ENCODE data around the gene FAIM2. TPM values are rescaled to one million over a fixed set of nuclear protein-coding genes. Genes with fewer than 3 reads are reported as not detected.
A peak's percentile ranks its signal among the peaks of the same experiment; 100 is the strongest.

Gene FAIM2
- total RNA-seq, 2 donors from 2014 or later = 0.05 to 0.68 TPM

DNA sequence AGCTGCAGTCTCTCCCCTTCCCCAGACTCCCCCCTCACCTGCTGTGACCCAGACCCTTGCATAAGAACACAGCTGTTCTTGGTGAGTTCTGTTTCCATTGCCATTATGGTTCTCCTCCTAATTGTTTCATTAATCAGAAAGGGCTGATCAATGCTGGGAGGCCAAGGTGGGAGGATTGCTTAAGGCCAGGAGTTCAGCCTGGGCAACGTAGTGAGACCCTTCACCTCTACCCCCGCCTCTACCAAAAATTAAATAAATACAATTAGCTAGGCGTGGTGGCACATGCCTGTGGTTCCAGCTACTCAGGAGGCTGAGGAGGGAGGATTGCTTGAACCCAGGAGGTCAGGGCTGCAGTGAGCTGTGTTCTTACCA is 17.2 kb upstream of the FAIM2 start:
- ATAC-seq = no peak
- H3K27ac Mint-ChIP-seq = no peak overlapping the region
- DNase-seq = no peak
- H3K4me3 Mint-ChIP-seq = no peak overlapping the region
- H3K27me3 Mint-ChIP-seq = peaks cover 11% of the 10 kb centered on the region
- no peaks in the 10 kb centered on the region for H3K9me3 ChIP-seq (ENCODE audit: control insufficient read depth, low read length, poor library complexity, severe bottlenecking)
- H3K4me1 Mint-ChIP-seq = peaks cover 6% of the 10 kb centered on the region
- H3K36me3 Mint-ChIP-seq (ENCODE audit: low read depth) = no peaks in the 10 kb centered on the region

DNA sequence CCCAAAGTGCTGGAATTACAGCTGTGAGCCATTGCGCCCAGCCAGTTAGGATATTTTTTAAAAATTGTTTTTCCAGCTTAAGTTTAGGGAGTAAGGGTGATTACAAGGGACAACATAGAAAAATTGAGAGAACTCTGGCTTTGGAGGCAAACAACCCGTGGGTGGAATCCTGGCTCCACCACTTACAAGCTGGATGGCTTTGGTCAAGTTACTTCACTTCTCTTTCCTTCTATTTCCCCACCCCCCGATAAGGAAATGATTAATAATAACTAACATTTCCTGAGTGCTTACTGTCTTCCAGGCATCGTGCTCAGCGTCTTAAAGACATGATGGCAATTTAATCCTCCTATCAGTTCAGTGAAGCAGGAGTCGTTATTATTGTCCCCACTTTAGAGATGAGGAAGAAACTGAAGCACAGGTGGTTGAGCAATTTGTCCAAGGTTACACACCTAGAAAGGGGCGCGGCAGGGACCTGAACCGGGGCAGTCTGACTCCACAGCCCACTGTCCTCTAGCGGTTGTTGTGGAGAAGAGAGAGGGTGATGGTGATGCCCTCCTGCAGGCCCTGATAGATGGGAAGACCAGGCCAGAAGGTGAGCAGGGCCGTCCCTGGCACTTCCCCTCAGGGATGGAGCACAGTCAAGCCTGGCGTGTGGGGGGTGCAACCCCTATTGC is 16.7 kb upstream of the FAIM2 start:
- H3K27me3 Mint-ChIP-seq = peaks cover 11% of the 10 kb centered on the region
- H3K4me3 Mint-ChIP-seq = no peak overlapping the region
- H3K36me3 Mint-ChIP-seq (ENCODE audit: low read depth) = no peaks in the 10 kb centered on the region
- ATAC-seq (no peak), DNase-seq (no peak)
- H3K9me3 ChIP-seq (ENCODE audit: control insufficient read depth, low read length, poor library complexity, severe bottlenecking) = no peaks in the 10 kb centered on the region
- H3K27ac Mint-ChIP-seq = no peak overlapping the region
- peaks cover 6% of the 10 kb centered on the region for H3K4me1 Mint-ChIP-seq

DNA sequence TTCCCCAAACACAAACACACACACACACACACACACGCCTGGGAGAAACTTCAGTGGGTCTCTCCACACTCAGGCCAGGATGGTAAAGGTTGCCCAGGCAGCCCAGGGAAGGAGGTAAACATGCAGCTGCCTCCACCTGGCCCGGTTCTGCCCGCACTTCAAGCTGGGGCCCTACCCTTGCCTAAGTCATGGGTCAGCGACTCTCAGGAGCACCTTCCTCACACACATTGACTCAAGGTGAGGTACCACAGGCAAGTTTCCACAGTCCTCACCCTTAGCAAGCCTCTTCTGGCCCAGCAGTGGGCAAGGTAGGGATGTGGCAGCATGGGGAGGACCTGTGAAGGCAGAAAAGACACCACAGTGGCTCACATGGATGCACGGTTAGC is 14.1 kb upstream of the FAIM2 start:
- H3K27ac Mint-ChIP-seq = no peak overlapping the region
- ATAC-seq (no peak), DNase-seq (no peak)
- peaks cover 24% of the 10 kb centered on the region for H3K27me3 Mint-ChIP-seq
- no peak overlapping the region for H3K4me3 Mint-ChIP-seq
- no peaks in the 10 kb centered on the region for H3K9me3 ChIP-seq (ENCODE audit: control insufficient read depth, low read length, poor library complexity, severe bottlenecking)
- H3K36me3 Mint-ChIP-seq (ENCODE audit: low read depth) = no peaks in the 10 kb centered on the region
- peaks cover 6% of the 10 kb centered on the region for H3K4me1 Mint-ChIP-seq

DNA sequence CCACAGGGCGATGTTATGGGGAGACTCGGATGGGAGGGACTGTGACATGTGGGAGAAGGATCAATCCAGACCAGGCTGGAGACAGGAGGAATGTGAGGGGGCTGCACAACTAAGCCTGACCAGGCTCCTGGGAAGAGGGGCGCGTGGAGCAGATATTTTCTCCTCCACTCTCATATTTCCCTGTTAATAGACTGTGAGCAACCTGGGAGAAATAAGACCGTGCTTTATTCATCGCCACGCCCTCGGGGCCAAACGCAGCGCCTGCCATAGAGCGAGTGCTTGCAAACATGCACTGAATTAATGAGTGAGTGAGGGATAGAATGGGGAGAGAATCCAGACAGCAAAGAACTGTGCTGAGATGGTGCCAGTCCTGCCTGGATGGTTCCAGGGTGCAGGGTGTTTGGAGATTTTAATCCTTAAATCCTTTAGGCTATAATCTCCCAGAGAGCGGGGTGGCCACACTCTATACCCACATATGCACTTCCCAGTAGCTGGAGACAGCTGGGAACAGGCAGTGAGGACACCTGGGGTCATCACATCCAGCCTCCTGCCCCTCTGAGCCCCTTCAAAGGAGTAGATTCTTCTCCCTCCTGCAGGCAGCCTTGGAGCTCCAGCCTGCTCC is 13.6 kb upstream of the FAIM2 start:
- no peaks in the 10 kb centered on the region for H3K36me3 Mint-ChIP-seq (ENCODE audit: low read depth)
- peaks cover 29% of the 10 kb centered on the region for H3K27me3 Mint-ChIP-seq
- H3K27ac Mint-ChIP-seq = no peak overlapping the region
- H3K4me1 Mint-ChIP-seq = peaks cover 6% of the 10 kb centered on the region
- H3K4me3 Mint-ChIP-seq = no peak overlapping the region
- ATAC-seq (no peak), DNase-seq (no peak)
- H3K9me3 ChIP-seq (ENCODE audit: control insufficient read depth, low read length, poor library complexity, severe bottlenecking) = no peaks in the 10 kb centered on the region

DNA sequence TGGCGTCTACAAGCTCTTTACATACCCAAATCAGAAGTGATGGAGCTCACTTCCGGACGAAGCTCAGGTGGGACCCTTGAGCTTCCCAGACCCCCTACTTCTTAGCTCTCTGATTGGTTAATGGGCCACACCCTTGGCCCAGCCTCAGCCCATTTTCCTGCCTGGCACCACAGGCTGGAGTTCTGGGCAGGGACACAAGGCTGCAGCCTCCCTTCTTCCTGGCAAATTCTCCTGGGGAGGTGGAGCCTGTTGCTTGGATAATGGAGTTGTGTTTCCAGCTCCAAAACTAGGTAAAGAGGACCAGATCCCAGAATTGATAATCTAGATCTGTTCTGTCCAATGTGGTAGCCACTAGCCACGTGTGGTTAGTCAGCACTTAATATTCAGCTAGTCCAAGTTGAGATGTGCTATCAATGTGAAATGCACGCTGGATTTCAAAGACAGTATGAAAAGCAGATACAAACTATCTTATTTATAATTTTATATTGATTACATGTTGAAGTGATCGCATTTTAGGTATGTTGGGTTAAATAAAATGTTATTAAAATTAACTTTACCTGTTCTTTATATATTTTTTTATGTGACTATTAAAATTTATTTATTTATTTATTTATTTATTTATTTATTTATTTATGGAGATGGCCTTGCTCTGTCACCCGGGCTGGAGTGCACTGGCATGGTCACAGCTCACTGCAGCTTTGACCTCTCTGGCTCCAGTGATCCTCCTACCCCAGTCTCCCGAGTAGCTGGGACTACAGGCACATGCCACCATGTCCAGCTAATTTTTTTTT is 12.6 kb upstream of the FAIM2 start:
- H3K27me3 Mint-ChIP-seq = peaks cover 36% of the 10 kb centered on the region

DNA sequence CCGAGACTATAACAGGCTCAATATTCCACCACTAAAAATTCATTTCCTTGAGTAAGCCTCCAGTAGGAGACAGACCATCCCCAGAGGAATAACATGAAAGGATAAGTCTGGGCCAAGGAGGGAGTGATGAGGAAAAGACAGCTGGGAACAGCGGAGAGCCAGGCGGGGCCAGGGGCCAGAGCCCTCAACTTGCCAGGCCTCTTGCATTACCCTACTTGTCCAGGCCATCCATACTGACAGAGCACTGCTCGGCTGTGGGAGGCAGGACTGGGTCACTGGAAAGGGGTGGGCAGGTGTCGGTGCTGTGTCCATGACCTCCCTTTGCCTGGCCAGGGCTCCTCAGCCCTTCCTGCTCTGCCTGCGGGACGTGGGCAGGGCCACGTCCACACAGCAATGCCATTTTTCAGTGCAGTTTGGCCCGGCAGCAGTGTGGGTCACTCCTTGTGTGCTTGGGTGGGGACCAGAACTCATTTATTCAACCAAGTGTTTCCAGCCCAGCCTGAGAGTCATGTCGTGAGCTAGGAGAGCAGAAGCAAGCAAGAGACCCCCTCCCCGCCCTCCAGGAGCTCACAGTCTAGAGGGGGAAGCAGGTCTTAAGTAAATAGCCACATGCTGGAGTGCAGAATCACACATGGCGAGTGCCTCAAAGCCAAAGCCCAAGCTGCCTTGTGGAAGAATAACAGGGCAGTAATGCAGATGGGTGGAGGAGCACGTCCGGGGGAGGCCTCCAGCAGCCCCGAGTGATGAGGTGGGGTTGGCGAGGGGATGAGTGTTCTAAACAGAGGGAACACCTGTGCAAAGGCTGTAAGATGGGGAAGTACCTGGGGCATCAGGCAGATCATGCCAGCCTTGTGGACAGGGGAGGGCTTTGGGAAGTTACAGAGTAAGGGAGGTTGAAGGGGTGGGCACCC is 8.9 kb upstream of the FAIM2 start:
- peaks cover 2% of the 10 kb centered on the region for H3K4me1 Mint-ChIP-seq
- H3K4me3 Mint-ChIP-seq = no peak overlapping the region
- ATAC-seq (no peak), DNase-seq (no peak)
- H3K27ac Mint-ChIP-seq = no peak overlapping the region
- H3K27me3 Mint-ChIP-seq = peaks cover 47% of the 10 kb centered on the region
- H3K9me3 ChIP-seq (ENCODE audit: control insufficient read depth, low read length, poor library complexity, severe bottlenecking) = no peaks in the 10 kb centered on the region
- peaks cover 2% of the 10 kb centered on the region for H3K36me3 Mint-ChIP-seq (ENCODE audit: low read depth)

More for the DNA sequence above, 12.6 kb upstream of the FAIM2 start:
- Mint-ChIP-seq H3K4me3 (no peak overlapping the region), H3K36me3 (ENCODE audit: low read depth) (no peaks in the 10 kb centered on the region), H3K4me1 (peaks cover 3% of the 10 kb centered on the region), H3K27ac (no peak overlapping the region)
- H3K9me3 ChIP-seq (ENCODE audit: control insufficient read depth, low read length, poor library complexity, severe bottlenecking) = no peaks in the 10 kb centered on the region
- ATAC-seq (no peak), DNase-seq (no peak)

DNA sequence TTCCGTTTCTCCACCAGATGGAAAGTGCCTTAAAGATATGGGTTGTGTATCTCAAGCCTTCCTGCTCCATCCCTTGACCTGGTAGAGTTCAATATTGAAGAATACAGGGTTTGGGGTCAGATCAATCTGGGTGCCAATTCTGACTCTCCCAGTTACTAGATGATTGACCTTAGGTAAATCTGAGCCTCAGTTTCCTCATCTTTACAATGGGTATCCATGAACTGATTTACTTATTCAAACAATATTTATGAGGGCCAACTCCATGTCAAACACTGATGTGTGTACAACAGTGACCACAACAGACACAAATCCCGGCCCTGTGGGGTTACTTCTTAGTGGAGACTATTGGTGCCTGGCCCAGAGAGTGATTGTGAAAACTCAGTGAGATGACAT is 7.5 kb upstream of the FAIM2 start:
- H3K36me3 Mint-ChIP-seq (ENCODE audit: low read depth) = peaks cover 2% of the 10 kb centered on the region
- H3K9me3 ChIP-seq (ENCODE audit: control insufficient read depth, low read length, poor library complexity, severe bottlenecking) = no peaks in the 10 kb centered on the region
- no peak for DNase-seq
- no peak for ATAC-seq
- peaks cover 42% of the 10 kb centered on the region for H3K27me3 Mint-ChIP-seq
- peaks cover 2% of the 10 kb centered on the region for H3K4me1 Mint-ChIP-seq
- H3K4me3 Mint-ChIP-seq = no peak overlapping the region
- H3K27ac Mint-ChIP-seq = no peak overlapping the region

DNA sequence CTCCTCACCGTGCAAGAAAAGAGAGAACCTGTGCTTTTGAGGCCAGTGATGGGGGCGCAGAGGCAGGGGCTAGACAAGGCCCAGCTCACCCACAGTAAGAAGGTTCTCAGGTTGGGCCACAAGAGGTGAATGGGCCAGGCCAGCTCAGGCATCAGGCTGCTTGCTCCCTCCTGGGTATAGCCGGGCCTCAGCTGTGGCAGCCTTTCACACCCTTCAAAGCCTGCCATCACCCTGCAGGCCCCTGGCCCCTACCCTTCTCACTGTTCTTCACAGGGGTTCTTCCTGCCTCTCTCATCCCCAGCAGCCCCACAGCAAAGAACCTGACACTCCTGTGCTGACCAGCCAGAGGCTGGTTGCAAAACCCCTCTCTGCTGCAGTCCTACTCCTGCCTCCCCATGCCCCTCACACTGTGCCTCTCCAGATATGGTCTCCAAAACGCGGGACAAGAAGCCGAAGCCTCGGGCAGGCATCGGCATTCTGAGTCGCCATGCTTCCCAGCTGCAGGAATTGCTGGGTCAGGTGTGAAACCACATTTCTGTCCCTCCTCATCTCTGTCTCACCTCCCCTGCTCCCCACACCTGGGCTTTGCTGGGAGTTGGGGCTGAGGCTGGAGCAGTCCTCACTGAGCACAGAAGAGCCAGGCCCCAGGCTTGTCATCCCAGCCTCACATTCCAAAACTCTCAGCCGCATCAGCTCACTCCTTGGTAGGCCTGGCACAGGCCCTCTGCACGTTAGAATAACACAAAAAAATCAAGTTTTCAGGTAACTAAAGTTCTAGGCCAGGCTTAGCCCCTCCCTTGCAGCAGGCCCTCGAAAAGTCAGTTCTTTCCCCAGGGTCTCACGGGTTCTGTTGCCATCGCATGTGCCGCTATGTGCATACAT is 6.9 kb upstream of the FAIM2 start:
- Mint-ChIP-seq H3K4me3 (no peak overlapping the region), H3K36me3 (ENCODE audit: low read depth) (peaks cover 2% of the 10 kb centered on the region), H3K27ac (no peak overlapping the region), H3K27me3 (peaks cover 49% of the 10 kb centered on the region), H3K4me1 (peaks cover 2% of the 10 kb centered on the region)
- no peak for DNase-seq
- no peak for ATAC-seq
- H3K9me3 ChIP-seq (ENCODE audit: control insufficient read depth, low read length, poor library complexity, severe bottlenecking) = no peaks in the 10 kb centered on the region

DNA sequence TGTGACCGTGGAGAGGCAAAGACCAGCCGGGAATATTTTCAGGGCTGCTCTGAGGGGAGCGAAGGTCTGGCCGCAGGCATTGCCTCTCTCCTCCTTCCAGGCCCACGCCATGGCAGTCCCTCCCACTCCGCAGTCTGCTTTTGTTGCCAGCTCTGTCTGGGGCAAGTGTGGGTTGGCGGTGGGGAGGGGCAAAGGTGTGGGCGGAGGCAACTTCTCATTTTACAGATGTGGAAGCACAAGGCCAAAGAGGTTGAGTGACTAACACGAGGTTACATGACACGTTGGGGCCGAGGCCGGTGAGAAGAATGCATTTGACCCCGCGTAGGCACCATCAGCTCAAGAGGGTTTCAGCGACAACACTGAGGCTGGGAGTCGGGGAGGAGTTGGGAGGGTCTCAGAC is 6.1 kb upstream of the FAIM2 start:
- H3K4me3 Mint-ChIP-seq = no peak overlapping the region
- H3K4me1 Mint-ChIP-seq = peaks cover 2% of the 10 kb centered on the region
- H3K36me3 Mint-ChIP-seq (ENCODE audit: low read depth) = peaks cover 2% of the 10 kb centered on the region
- ATAC-seq (no peak), DNase-seq (no peak)
- H3K27ac Mint-ChIP-seq = no peak overlapping the region
- H3K27me3 Mint-ChIP-seq = peaks cover 52% of the 10 kb centered on the region
- no peaks in the 10 kb centered on the region for H3K9me3 ChIP-seq (ENCODE audit: control insufficient read depth, low read length, poor library complexity, severe bottlenecking)

DNA sequence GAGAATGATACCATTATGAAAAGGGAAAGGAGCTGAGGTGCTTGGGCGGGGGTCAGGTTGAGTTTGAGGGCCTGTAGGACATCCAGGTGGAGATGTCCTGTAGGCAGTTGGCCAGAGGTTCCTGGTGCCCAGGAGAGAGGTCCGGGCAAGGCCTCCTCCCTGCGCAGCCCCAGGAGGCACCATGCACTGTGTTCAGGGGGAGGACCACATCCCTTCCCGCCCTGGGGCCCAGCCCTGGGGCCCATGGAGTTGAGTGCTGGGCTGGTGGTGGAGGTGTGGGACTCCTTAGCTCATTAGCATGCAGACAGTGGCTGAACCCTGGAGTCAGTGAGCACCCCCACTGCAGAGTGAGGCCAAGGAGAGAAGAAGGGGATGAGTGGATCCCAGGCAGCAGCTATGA is 5.7 kb upstream of the FAIM2 start:
- Mint-ChIP-seq H3K27me3 (peaks cover 54% of the 10 kb centered on the region), H3K27ac (no peak overlapping the region), H3K4me1 (peaks cover 7% of the 10 kb centered on the region), H3K36me3 (ENCODE audit: low read depth) (peaks cover 4% of the 10 kb centered on the region), H3K4me3 (no peak overlapping the region)
- no peak for ATAC-seq
- DNase-seq = no peak
- no peaks in the 10 kb centered on the region for H3K9me3 ChIP-seq (ENCODE audit: control insufficient read depth, low read length, poor library complexity, severe bottlenecking)

DNA sequence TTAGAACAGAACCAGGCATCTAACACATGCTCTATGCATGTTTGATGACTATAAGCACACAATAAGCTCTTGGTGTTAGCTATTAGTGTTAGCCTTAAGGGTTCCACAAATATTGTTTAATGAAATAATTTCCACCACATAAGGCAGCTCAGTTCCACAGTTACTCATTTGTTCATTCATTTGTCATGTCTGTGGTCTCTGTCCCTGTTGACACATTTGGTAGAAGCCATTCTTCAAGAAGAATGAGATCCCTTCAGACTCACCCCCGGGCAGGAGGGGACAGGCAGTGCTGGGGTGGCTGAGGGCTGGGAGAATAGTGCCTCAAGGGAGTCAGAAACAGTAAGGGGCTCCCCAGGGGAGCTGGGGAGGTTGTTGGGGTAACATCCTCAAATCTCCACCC is 3.7 kb upstream of the FAIM2 start:
- no peak overlapping the region for H3K27ac Mint-ChIP-seq

DNA sequence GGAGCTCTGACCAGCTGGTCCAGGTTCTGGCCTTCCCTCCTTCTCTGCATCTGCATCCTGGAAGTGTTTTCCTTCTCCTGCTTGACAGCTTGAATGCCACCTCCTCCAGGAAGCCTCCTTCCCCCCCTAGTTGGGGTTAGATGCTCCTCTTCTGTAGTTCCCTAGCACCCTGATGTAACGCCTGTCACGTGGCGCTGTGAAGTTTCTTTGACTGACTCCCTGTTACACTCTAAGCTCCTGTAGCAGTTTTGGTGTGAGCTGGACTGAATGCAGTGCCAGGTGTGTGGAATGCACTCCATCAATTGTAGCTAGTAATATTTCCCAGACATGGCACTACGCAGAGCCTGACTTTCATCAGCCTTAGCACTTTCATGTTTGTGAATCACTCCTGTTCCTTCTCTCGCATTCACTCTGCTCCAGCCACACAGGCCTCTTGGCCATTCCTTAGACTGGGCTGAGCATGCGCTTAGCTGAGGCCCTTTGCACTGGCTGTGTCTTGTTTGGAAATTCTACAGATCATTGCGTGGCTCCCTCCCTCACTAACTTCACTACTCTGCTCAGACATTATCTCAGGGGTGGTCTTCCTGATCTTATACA is 2.1 kb upstream of the FAIM2 start:
- peaks cover 14% of the 10 kb centered on the region for H3K4me1 Mint-ChIP-seq
- no peak for ATAC-seq
- H3K27me3 Mint-ChIP-seq = peaks cover 35% of the 10 kb centered on the region
- H3K9me3 ChIP-seq (ENCODE audit: control insufficient read depth, low read length, poor library complexity, severe bottlenecking) = no peaks in the 10 kb centered on the region
- peak overlapping the region; percentile 81 for H3K27ac Mint-ChIP-seq
- peak overlapping the region; percentile 80 for H3K4me3 Mint-ChIP-seq
- H3K36me3 Mint-ChIP-seq (ENCODE audit: low read depth) = peaks cover 8% of the 10 kb centered on the region
- DNase-seq = no peak

More for the DNA sequence above, 3.7 kb upstream of the FAIM2 start:
- H3K9me3 ChIP-seq (ENCODE audit: control insufficient read depth, low read length, poor library complexity, severe bottlenecking) = no peaks in the 10 kb centered on the region
- Mint-ChIP-seq H3K4me1 (peaks cover 10% of the 10 kb centered on the region), H3K36me3 (ENCODE audit: low read depth) (peaks cover 4% of the 10 kb centered on the region), H3K4me3 (no peak overlapping the region), H3K27me3 (peaks cover 42% of the 10 kb centered on the region)
- ATAC-seq (no peak), DNase-seq (no peak)

Measured in T-helper 17 cell (primary cell).